Neural cell (in vitro differentiated cells): ENCODE data around the gene ONECUT2.

Experiments
- CTCF ChIP-seq: fragments of 450-650 bp; IDR thresholded peaks from 2 replicates; pipeline ENCODE4 v1.5.1; 2014; ENCODE audit warnings: antibody characterized with exemption, mild to moderate bottlenecking, moderate library complexity; ENCODE audit not compliant: poor library complexity, severe bottlenecking
- EP300 ChIP-seq: fragments of 450-650 bp; conservative IDR thresholded peaks from 2 replicates; pipeline ENCODE4 v1.6.1; 2014; ENCODE audit warnings: antibody characterized with exemption, mild to moderate bottlenecking, moderate library complexity; ENCODE audit not compliant: poor library complexity, severe bottlenecking
- EZH2 ChIP-seq: fragments of 200-600, 300-800 bp; shearing (Covaris generic), sonication (generic); IDR thresholded peaks from 2 replicates; pipeline ENCODE4 v1.6.1; 2014; ENCODE audit warnings: antibody characterized with exemption, low read length, borderline replicate concordance, mild to moderate bottlenecking; ENCODE audit not compliant: insufficient read depth, poor library complexity, severe bottlenecking
- POLR2AphosphoS5 ChIP-seq: IDR thresholded peaks from 2 replicates; pipeline ENCODE4 v1.6.1; 2012
- SMC3 ChIP-seq: fragments of 450-650 bp; conservative IDR thresholded peaks from 2 replicates; pipeline ENCODE4 v1.6.1; 2014; ENCODE audit warnings: antibody characterized with exemption, mild to moderate bottlenecking, moderate library complexity; ENCODE audit not compliant: poor library complexity
- TAF1 ChIP-seq: IDR thresholded peaks from 2 replicates; pipeline ENCODE4 v1.6.1; 2012; ENCODE audit warnings: low read depth

GRCh38 chr18:57443702-57444101, 8.5 kb downstream of the ONECUT2 start:
- TF ChIP-seq CTCF (no peak), EZH2 (no peak), SMC3 (no peak), POLR2AphosphoS5 (no peak), EP300 (no peak), TAF1 (no peak)
